SK-N-SH treated with all-trans-retinoic acid at 6 μM for 48 hours (cell line): ENCODE results near the gene ADGRV1.

ENCODE experiments used
- ARNTL ChIP-seq: fragments of 450-650 bp; formaldehyde crosslinking; IDR thresholded peaks from 2 replicates; pipeline ENCODE4 v1.5.0; 2020; ENCODE audit warnings: low read depth, mild to moderate bottlenecking, moderate library complexity, borderline replicate concordance
- GLIS3 ChIP-seq: fragments of 250-450 bp; sonication (Bioruptor Pico); IDR thresholded peaks from 2 replicates; pipeline ENCODE4 v1.5.0; 2020; ENCODE audit warnings: mild to moderate bottlenecking, moderate library complexity
- OSR1 ChIP-seq: fragments of 250-450 bp; sonication (Bioruptor Pico); IDR thresholded peaks from 2 replicates; pipeline ENCODE4 v1.8.0; 2022; ENCODE audit warnings: moderate library complexity, mild to moderate bottlenecking, inconsistent platforms
- PPARA ChIP-seq: fragments of 250-450 bp; sonication (Bioruptor Pico); IDR thresholded peaks from 2 replicates; pipeline ENCODE4 v1.5.0; 2020; ENCODE audit warnings: mild to moderate bottlenecking, borderline replicate concordance
- RARB ChIP-seq: fragments of 250-450 bp; sonication (Bioruptor Pico); IDR thresholded peaks from 2 replicates; pipeline ENCODE4 v1.8.0; 2021; ENCODE audit warnings: mild to moderate bottlenecking, moderate library complexity
- TCF4 ChIP-seq: fragments of 250-450 bp; sonication (Bioruptor Pico); IDR thresholded peaks from 2 replicates; pipeline ENCODE4 v1.8.0; 2021; ENCODE audit warnings: mild to moderate bottlenecking, moderate library complexity, borderline replicate concordance
- ZFP3 ChIP-seq: fragments of 250-450 bp; sonication (Bioruptor Pico); IDR thresholded peaks from 2 replicates; pipeline ENCODE4 v1.5.0; 2020; ENCODE audit warnings: mild to moderate bottlenecking, moderate library complexity
- ZNF70 ChIP-seq: fragments of 450-650 bp; formaldehyde crosslinking; IDR thresholded peaks from 2 replicates; pipeline ENCODE4 v1.5.0; 2020; ENCODE audit warnings: mild to moderate bottlenecking, moderate library complexity
- ZNF8 ChIP-seq: fragments of 450-650 bp; formaldehyde crosslinking; IDR thresholded peaks from 2 replicates; pipeline ENCODE4 v1.5.0; 2020; ENCODE audit warnings: mild to moderate bottlenecking, moderate library complexity
- TF ChIP-seq, protein P1 (sequence below): fragments of 250-450 bp; sonication (Bioruptor Pico); IDR thresholded peaks from 2 replicates; pipeline ENCODE4 v1.8.0; 2020; ENCODE audit warnings: mild to moderate bottlenecking, moderate library complexity, borderline replicate concordance

- no peak for TF ChIP-seq GLIS3 (CRISPR knock-in tag)
- TF ChIP-seq ZFP3 (CRISPR knock-in tag): no peak
- no peak for TF ChIP-seq ZNF70
- TF ChIP-seq TCF4: no peak
- TF ChIP-seq ZNF8 (CRISPR knock-in tag): no peak
- TF ChIP-seq, protein P1, sequence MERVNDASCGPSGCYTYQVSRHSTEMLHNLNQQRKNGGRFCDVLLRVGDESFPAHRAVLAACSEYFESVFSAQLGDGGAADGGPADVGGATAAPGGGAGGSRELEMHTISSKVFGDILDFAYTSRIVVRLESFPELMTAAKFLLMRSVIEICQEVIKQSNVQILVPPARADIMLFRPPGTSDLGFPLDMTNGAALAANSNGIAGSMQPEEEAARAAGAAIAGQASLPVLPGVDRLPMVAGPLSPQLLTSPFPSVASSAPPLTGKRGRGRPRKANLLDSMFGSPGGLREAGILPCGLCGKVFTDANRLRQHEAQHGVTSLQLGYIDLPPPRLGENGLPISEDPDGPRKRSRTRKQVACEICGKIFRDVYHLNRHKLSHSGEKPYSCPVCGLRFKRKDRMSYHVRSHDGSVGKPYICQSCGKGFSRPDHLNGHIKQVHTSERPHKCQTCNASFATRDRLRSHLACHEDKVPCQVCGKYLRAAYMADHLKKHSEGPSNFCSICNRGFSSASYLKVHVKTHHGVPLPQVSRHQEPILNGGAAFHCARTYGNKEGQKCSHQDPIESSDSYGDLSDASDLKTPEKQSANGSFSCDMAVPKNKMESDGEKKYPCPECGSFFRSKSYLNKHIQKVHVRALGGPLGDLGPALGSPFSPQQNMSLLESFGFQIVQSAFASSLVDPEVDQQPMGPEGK (CRISPR knock-in tag): no peak
- no peak for TF ChIP-seq RARB
- TF ChIP-seq OSR1: no peak
- no peak for TF ChIP-seq PPARA (CRISPR knock-in tag)
- no peak for TF ChIP-seq ARNTL (CRISPR knock-in tag)
Measured at GRCh38 chr5:91024206-91024605, 465.6 kb downstream of the ADGRV1 start.
